ENCODE measurements around the gene PHF5A. TPM values are rescaled to one million over a fixed set of nuclear protein-coding genes. Genes with fewer than 3 reads are reported as not detected.
"Not testable (repeated sequence)": the region's sequence is repeated elsewhere in the genome, so short reads cannot be mapped to it uniquely, and the experiment has no call there.

PHF5A gene
- total RNA-seq, 2 experiments from 2014 or later = 41.3 to 44.2 TPM

GRCh38 chr22:41470886-41471285, 2.4 kb upstream of the PHF5A start:
- ATAC-seq (ENCODE audit: poor library complexity) = no peak
- Histone ChIP-seq H3K9me3 (ENCODE audit: control insufficient read depth in 1 of 2, insufficient read depth in 1 of 2, low read length in 2 of 2) (no peaks in the 10 kb centered on the region), H3K4me1 (ENCODE audit: insufficient read depth, low read length) (peaks cover 30% of the 10 kb centered on the region), H3K36me3 (ENCODE audit: insufficient read depth, low read length) (peaks cover 34% of the 10 kb centered on the region), H3K4me3 (ENCODE audit: low read length) (no peak overlapping the region), H3K27me3 (ENCODE audit: control insufficient read depth in 1 of 2, insufficient read depth in 2 of 2, low read length in 2 of 2) (no peaks in the 10 kb centered on the region), H3K27ac (ENCODE audit: low read depth in 1 of 2, low read length in 2 of 2) (no peak overlapping the region)
- H3K36me3 Mint-ChIP-seq (ENCODE audit: low read depth) = peaks cover 47% of the 10 kb centered on the region
- H3K9me3 Mint-ChIP-seq = no peaks in the 10 kb centered on the region
- ChIA-PET POLR2A (no interaction called here), CTCF (no interaction called here)
- peak overlapping the region; percentile 89 for H3K4me3 Mint-ChIP-seq
- no peak for TF ChIP-seq CTCF (IDR thresholded peaks at IDR 0.05)
- H3K27me3 Mint-ChIP-seq = no peaks in the 10 kb centered on the region
- peak overlapping the region; percentile 97 for H3K27ac Mint-ChIP-seq
- peaks cover 56% of the 10 kb centered on the region for H3K4me1 Mint-ChIP-seq (ENCODE audit: low read depth)
- intact Hi-C loops (cut with DNase I, micrococcal nuclease) = no loop called here
- DNase-seq = no peak

GRCh38 chr22:41469218-41469851, 843 bp upstream of the PHF5A start:
- Mint-ChIP-seq H3K9me3 (no peaks in the 10 kb centered on the region), H3K27ac (peak overlapping the region; percentile 97), H3K4me3 (peak overlapping the region; percentile 89), H3K4me1 (ENCODE audit: low read depth) (peaks cover 63% of the 10 kb centered on the region), H3K36me3 (ENCODE audit: low read depth) (peaks cover 61% of the 10 kb centered on the region), H3K27me3 (no peaks in the 10 kb centered on the region)
- POLR2A ChIA-PET = interaction anchor here (0.9 to 3.3 kb wide), 22 partner anchors 8 to 1145 kb away, joined by 3 to 234 read pairs (median 10); partner anchors contain the start of genes CCDC134, DESI1, PMM1 and POLDIP3
- peak overlapping the region; percentile 94 for H3K4me3 ChIP-seq (ENCODE audit: low read length)
- peaks cover 27% of the 10 kb centered on the region for H3K4me1 ChIP-seq (ENCODE audit: insufficient read depth, low read length)
- peaks cover 45% of the 10 kb centered on the region for H3K36me3 ChIP-seq (ENCODE audit: insufficient read depth, low read length)
- intact Hi-C loops (cut with DNase I, micrococcal nuclease) = loop anchor here (1.0 to 10.0 kb wide), 7 partner anchors 23 to 613 kb away; partner anchors contain the start of genes RANGAP1 (in 2 of the 2), ST13 (in 2 of the 2), XPNPEP3 (in 2 of the 2) and POLR3H (in 1 of the 2)
- CTCF ChIA-PET = interaction anchor here (1.2 to 2.9 kb wide), 4 partner anchors 21 to 65 kb away, joined by 6 to 17 read pairs (median 8); partner anchors contain the start of gene TOB2
- DNase-seq = peak in 5 of 14 experiments; percentile 4 to 37 (median 21)
- no peak for ATAC-seq (ENCODE audit: poor library complexity)
- TF ChIP-seq CTCF (IDR thresholded peaks at IDR 0.05) = no peak
- H3K9me3 ChIP-seq (ENCODE audit: control insufficient read depth in 1 of 2, insufficient read depth in 1 of 2, low read length in 2 of 2) = no peaks in the 10 kb centered on the region
- peak overlapping the region; percentile 94 to 98 for H3K27ac ChIP-seq (ENCODE audit: low read depth in 1 of 2, low read length in 2 of 2)
- no peaks in the 10 kb centered on the region for H3K27me3 ChIP-seq (ENCODE audit: control insufficient read depth in 1 of 2, insufficient read depth in 2 of 2, low read length in 2 of 2)

GRCh38 chr22:41461901-41462300, 6.6 kb downstream of the PHF5A start:
- ATAC-seq (ENCODE audit: poor library complexity) (no peak), DNase-seq (no peak)
- Histone ChIP-seq H3K4me1 (ENCODE audit: insufficient read depth, low read length) (peaks cover 1% of the 10 kb centered on the region), H3K9me3 (ENCODE audit: control insufficient read depth in 1 of 2, insufficient read depth in 1 of 2, low read length in 2 of 2) (no peaks in the 10 kb centered on the region), H3K4me3 (ENCODE audit: low read length) (no peak overlapping the region), H3K27me3 (ENCODE audit: control insufficient read depth in 1 of 2, insufficient read depth in 2 of 2, low read length in 2 of 2) (no peaks in the 10 kb centered on the region), H3K27ac (ENCODE audit: low read depth in 1 of 2, low read length in 2 of 2) (no peak overlapping the region), H3K36me3 (ENCODE audit: insufficient read depth, low read length) (peaks cover 83% of the 10 kb centered on the region)
- Mint-ChIP-seq H3K36me3 (ENCODE audit: low read depth) (peaks cover 75% of the 10 kb centered on the region), H3K4me3 (no peak overlapping the region), H3K4me1 (ENCODE audit: low read depth) (peaks cover 20% of the 10 kb centered on the region), H3K27ac (no peak overlapping the region), H3K9me3 (no peaks in the 10 kb centered on the region), H3K27me3 (no peaks in the 10 kb centered on the region)
- ChIA-PET POLR2A (interaction anchor here (0.9 to 1.3 kb wide), 3 partner anchors 17 to 159 kb away, joined by 3 read pairs; partner anchors contain the start of genes DESI1 and XRCC6), CTCF (no interaction called here)
- no peak for TF ChIP-seq CTCF (IDR thresholded peaks at IDR 0.05)
- intact Hi-C loops (cut with DNase I, micrococcal nuclease) = loop anchor here in 1 of 2 experiments (10.0 kb wide), 1 partner anchor 133 kb away; no protein-coding TSS in a partner anchor

- H3K36me3 Mint-ChIP-seq (ENCODE audit: low read depth) = peaks cover 61% of the 10 kb centered on the region
- POLR2A ChIA-PET = interaction anchor here (0.8 kb wide), 1 partner anchor 8 kb away, joined by 3 read pairs; the partner anchor contains the start of gene PHF5A
- intact Hi-C loops (cut with DNase I, micrococcal nuclease) = loop anchor here in 1 of 2 experiments (10.0 kb wide), 1 partner anchor 135 kb away; no protein-coding TSS in a partner anchor
- not testable (repeated sequence) for H3K27ac Mint-ChIP-seq; H3K27me3 Mint-ChIP-seq; H3K4me1 ChIP-seq (ENCODE audit: insufficient read depth, low read length); H3K4me3 Mint-ChIP-seq; H3K9me3 Mint-ChIP-seq; H3K27me3 ChIP-seq (ENCODE audit: control insufficient read depth in 1 of 2, insufficient read depth in 2 of 2, low read length in 2 of 2); DNase-seq; H3K27ac ChIP-seq (ENCODE audit: low read depth in 1 of 2, low read length in 2 of 2); H3K4me3 ChIP-seq (ENCODE audit: low read length); H3K9me3 ChIP-seq (ENCODE audit: control insufficient read depth in 1 of 2, insufficient read depth in 1 of 2, low read length in 2 of 2); ATAC-seq (ENCODE audit: poor library complexity)
- CTCF ChIA-PET = interaction anchor here (0.6 kb wide), 1 partner anchor 604 kb away, joined by 3 read pairs; the partner anchor contains the start of gene ST13
- H3K4me1 Mint-ChIP-seq (ENCODE audit: low read depth) = peaks cover 19% of the 10 kb centered on the region
- H3K36me3 ChIP-seq (ENCODE audit: insufficient read depth, low read length) = peaks cover 66% of the 10 kb centered on the region
Observed at GRCh38 chr22:41460071-41460470, 8.4 kb downstream of the PHF5A start.
